ENCODE results near the gene CLDN1. TPM values are rescaled to one million over a fixed set of nuclear protein-coding genes. Genes with fewer than 3 reads are reported as not detected.

CLDN1 gene
- total and polyA plus RNA-seq, 2 of the 8 experiments (the other 6 are each of a cell fraction or from before 2014, with no cell fraction given): 3.1 to 6.1 TPM

DNA sequence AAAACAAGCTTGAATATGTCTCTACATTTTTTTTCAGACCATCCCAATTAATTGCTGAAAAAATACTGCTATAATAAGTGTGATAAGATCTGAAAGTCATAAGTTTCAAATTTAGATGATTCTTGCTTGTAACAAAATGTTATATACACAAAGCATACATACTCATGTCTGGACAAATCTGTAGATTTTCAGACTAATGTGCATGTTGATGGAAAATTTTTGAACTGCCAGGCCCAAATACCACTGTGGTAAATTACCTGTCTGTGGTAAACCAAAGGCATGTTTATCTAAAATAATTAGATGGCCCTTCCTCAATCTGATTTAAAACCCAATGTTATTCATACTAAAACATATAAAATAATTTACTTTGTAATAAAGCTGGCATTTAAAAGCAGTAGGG is 34.0 kb upstream of the CLDN1 start:
- no peak overlapping the region for H2AFZ ChIP-seq (ENCODE audit: low read length)
- no peaks in the 10 kb centered on the region for H3K36me3 ChIP-seq (ENCODE audit: control insufficient read depth in 2 of 4, insufficient read depth in 4 of 4, low read length in 3 of 4)
- no peak overlapping the region for H3K23ac ChIP-seq (ENCODE audit: insufficient read length)
- H3K79me1 ChIP-seq (ENCODE audit: low read depth, low read length): no peaks in the 10 kb centered on the region
- H4K91ac ChIP-seq (replicated peaks; ENCODE audit: insufficient read length, low read length): no peak overlapping the region
- no peaks in the 10 kb centered on the region for H3K9me3 ChIP-seq (ENCODE audit: insufficient read depth in 2 of 2, low read depth in 1 of 2, low read length in 1 of 2)
- TF ChIP-seq RXRA (IDR thresholded peaks at IDR 0.05; ENCODE audit: insufficient read depth, low read depth, low read length) (no peak), YY1 (IDR thresholded peaks at IDR 0.05; ENCODE audit: low read depth, low read length) (no peak), CBX8 (IDR thresholded peaks at IDR 0.05; ENCODE audit: borderline replicate concordance, low read depth, low read length) (no peak), BACH1 (IDR thresholded peaks at IDR 0.05; ENCODE audit: low read length) (no peak), GABPA (IDR thresholded peaks at IDR 0.05; ENCODE audit: borderline replicate concordance, insufficient read depth, low read length) (no peak), ASH2L (IDR thresholded peaks at IDR 0.05; ENCODE audit: low read length) (no peak), CREB1 (IDR thresholded peaks at IDR 0.05) (no peak), POU5F1 (IDR thresholded peaks at IDR 0.05; ENCODE audit: low read depth, low read length) (no peak), SAP30 (IDR thresholded peaks at IDR 0.05; ENCODE audit: insufficient read depth, insufficient replicate concordance, low read length) (no peak), TBP (IDR thresholded peaks at IDR 0.05; ENCODE audit: low read depth, low read length) (no peak), CTBP2 (IDR thresholded peaks at IDR 0.05; ENCODE audit: borderline replicate concordance, insufficient read depth, insufficient read length, low read length) (no peak), TCF12 (IDR thresholded peaks at IDR 0.05; ENCODE audit: low read depth, low read length) (no peak)
- H2BK15ac ChIP-seq (ENCODE audit: low read length): no peak overlapping the region
- H3K14ac ChIP-seq (ENCODE audit: insufficient read length): no peak overlapping the region
- no peak overlapping the region for H2BK12ac ChIP-seq (ENCODE audit: low read depth, low read length)
- FAIRE-seq (no peak), DNase-seq (ENCODE audit: low read depth in 1 of 2, low spot score in 2 of 2) (no peak)
- H3K27me3 ChIP-seq (replicated peaks in 1 of 4; ENCODE audit: control insufficient read depth in 3 of 4, extremely low read depth in 1 of 4, insufficient read depth in 3 of 4, low read length in 3 of 4): no peaks in the 10 kb centered on the region
- H3K18ac ChIP-seq (ENCODE audit: extremely low read depth, low read length): no peak overlapping the region
- H4K20me1 ChIP-seq (replicated peaks in 1 of 2; ENCODE audit: control insufficient read depth in 1 of 2, insufficient read depth in 2 of 2, low read length in 2 of 2): no peaks in the 10 kb centered on the region
- no peak overlapping the region for H4K8ac ChIP-seq (ENCODE audit: extremely low read depth, insufficient read depth, low read length)
- H3K4me3 ChIP-seq (ENCODE audit: extremely low read depth in 1 of 4, insufficient read depth in 2 of 4, low read depth in 3 of 4, low read length in 4 of 4): no peak overlapping the region
- no peak overlapping the region for H3K56ac ChIP-seq (replicated peaks; ENCODE audit: insufficient read length, low read depth, low read length)
- no peaks in the 10 kb centered on the region for H3K79me2 ChIP-seq (ENCODE audit: control insufficient read depth in 1 of 2, insufficient read depth in 2 of 2, low read length in 2 of 2)
- CTCF ChIA-PET (ENCODE audit: partially characterized antibody): no interaction called here
- H3K4me1 ChIP-seq (replicated peaks in 1 of 4; ENCODE audit: control insufficient read depth in 3 of 4, insufficient read depth in 4 of 4, low read length in 3 of 4): no peaks in the 10 kb centered on the region; a peak in 1 of 7 replicates
- H3K9ac ChIP-seq (replicated peaks in 1 of 4; ENCODE audit: extremely low read depth in 1 of 4, low read depth in 3 of 4, low read length in 3 of 4): no peak overlapping the region
- no peak overlapping the region for H3K27ac ChIP-seq (ENCODE audit: low read depth, low read length)
- no peak overlapping the region for H2BK20ac ChIP-seq (ENCODE audit: low read length)
- no peak overlapping the region for H3K4me2 ChIP-seq (ENCODE audit: insufficient read depth in 1 of 2, low read depth in 2 of 2, low read length in 2 of 2)
- H2AK5ac ChIP-seq (ENCODE audit: low read depth, low read length): no peak overlapping the region
- H3K23me2 ChIP-seq (ENCODE audit: low read depth, low read length): no peaks in the 10 kb centered on the region
- H2BK5ac ChIP-seq (ENCODE audit: low read depth, low read length): no peak overlapping the region
- no peak overlapping the region for H4K5ac ChIP-seq (ENCODE audit: insufficient read length, low read depth, low read length)
- POLR2A ChIA-PET (ENCODE audit: partially characterized antibody): no interaction called here
- H2BK120ac ChIP-seq (replicated peaks; ENCODE audit: low read depth, low read length): no peak overlapping the region
- no peak overlapping the region for H3K4ac ChIP-seq (replicated peaks; ENCODE audit: insufficient read length, low read depth, low read length)

Measured in H1 (cell line).